CD4-positive, alpha-beta T cell treated with Interleukin-4 for 4 hours (primary cell): Measurements from ENCODE around the gene LRRC4C.

Source experiments
- DNase-seq: peaks from one replicate; pipeline ENCODE4 v3.0.0-alpha.2; 2020

LRRC4C gene

DNA sequence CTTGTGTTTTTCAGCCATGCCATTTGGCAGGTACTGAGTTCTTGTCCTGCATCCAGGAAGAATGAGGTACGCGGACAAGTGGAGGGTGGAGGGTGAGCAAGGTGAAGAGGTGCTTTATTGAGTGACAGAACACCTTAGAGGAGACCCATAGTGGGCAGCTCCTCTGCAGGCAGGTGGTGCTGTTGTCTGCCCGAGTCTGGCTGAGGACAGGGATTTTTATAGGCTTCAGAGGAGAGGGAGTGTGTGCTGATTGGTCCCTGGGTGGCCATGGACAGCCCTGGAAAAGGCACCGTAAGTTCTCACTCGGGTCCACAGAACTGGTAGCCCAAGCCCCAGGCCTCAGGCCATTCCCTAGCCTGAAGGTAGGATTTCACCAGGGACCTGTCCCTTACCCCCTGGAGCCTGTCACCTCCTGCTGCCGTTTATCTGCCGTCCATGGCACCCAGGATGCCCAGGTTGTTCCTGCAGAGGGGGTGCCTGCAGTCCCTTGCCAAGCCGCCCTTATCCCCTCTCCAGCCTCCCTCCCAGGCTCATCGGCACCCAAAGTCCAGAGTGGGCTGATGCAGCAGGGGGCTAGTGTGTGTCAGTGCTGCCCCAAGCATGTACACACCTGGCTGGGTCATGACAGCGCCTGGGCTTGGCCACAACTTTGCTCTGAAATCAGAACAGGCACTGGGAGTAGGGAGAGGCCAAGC, 213.6 kb downstream of the LRRC4C start:
- no peak for DNase-seq

DNA sequence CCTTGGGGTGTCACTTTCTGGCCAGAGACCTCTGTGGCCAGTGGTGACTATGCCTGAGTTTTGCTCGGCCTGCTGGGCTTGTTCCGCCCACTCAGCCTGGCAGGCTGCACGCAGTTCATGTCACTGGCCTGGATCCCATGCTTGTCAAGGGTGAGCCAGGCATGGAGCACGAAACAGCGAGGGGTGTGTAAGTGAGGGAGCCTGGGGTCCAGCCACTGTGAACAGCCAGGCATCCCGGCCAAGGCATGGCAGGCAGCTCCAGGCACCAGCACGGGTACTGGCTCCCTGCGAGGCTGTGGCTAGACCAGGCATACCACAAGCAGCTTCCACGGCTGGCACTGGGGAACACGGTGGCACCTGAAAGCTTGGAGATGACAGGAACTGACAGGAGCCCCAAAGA, 214.3 kb downstream of the LRRC4C start:
- no peak for DNase-seq

DNA sequence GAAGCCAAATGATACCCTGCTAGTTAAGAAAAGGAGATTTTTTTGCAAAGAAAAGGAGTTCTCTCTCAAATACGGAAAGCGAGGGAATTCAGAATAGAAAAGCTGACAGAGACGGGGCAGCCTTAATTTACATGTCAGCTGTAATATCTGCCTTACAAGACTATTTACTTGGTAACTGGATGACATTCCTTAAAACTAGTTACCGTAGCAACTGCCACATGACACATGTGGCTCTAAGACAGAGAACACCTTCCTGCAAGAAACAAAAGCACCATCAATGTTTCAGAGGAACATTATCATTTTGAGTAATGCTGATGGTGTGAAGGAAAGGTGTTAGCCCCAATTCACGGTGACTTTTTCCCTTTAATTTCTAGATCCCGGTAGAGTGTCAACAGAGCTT, 222.1 kb downstream of the LRRC4C start:
- DNase-seq: no peak

DNA sequence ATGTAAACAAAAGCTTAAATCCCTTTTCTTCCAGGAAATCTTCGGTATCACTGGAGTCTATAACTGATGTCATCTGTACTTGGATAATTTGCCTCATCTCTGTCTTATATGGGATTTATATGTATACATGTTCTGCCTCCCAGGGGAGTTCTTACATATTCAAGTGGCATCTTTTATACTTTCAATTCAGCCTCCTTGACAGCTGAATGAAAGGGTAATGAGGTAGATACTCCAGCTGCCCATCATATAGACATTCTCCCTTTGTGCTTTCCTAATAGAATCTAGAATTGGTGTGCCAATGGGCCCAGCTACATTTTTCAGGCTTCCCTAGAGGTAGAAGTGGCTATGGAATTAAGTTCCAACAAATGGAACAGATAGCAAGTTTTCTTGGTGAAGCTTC, 223.8 kb downstream of the LRRC4C start:
- DNase-seq: no peak

DNA sequence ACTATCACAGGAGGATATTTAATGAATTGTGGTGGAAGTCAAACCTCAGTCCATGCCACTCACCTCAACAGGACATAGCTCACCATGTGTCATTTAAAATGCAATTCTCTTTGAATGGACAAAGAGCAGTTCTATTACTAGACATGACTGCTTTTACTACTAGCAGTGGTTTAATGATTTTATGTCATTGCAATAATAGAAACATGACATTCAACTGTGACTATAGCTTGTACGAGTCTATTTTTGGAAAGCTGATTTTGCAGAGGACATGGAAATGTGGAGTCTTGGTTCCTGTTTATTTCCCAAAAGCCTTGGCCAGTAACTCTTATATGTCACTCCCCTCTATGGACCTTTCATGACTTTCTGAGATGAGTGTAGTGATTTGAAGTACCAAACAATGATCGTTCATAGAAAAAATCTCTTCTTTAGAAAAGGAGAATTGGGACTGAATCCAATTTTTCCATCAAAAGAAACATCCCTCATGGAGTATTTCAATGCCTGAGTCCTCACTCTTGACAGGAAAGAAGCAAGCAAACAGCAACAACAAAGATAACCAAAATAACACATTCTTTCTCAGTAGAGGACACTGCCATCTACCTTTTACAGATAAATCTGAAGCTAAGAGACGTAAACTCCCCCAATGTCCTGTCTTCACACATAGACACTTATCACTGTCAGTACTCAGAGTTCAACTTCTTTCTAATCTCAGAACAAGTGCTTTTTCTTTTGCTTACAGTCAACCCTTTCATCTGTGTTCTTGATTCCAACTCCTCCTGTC, 233.4 kb downstream of the LRRC4C start:
- DNase-seq: no peak

DNA sequence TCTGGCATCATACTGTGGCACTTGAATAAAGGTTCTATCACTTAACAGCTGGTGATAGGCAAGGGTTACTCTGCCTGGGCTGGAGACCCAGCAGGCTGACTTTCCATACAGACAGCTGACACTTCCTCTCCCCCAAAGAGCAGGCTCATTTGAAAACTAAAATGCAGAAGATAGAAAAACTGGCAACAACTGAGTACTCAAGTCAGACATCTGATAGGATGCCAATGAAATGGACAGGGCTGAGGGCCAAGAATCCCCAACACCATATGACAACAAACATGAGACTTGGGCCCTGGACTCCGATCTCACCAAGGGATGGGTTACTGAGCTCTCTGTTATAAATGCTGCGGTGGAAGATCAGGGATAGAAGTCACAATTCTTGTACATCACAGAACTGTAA, 237.2 kb downstream of the LRRC4C start:
- no peak for DNase-seq

DNA sequence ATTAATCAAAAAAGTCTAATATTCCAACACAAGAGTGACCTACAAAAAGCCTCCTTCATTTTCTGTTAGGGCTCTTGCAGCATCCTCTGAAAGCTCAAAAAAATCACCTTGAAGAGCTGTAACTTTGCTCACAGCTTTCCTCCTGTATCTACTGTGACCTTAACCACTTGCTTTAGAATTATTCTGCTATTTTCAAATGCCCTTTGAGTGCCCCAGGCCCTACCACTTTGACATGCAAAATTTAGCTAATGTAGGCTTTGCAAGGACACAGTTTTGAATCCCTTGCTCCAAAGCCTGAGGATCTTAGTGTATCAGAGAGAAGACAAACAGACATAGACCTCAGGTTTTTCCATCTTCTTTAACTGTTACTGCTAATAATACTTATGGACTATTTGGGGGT, 253.1 kb downstream of the LRRC4C start:
- no peak for DNase-seq

DNA sequence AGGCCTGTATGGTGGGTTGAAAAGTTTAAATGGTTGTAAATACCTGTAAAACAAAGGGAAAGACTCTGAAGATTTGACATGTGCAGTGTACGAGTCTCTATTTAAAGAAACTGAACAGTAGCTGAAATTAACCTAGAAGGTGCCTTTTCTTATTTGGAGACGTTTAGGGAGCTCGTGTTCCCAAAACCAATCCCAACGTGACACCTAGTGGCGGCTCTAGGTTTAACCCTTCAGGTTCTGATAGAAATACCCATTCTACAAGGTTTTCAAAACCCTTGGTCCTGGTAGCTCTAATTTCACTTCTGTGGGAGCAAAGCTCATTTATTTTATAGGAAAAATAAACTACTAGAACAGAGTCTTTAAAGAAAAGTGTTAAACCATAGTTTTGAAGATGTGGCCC, 258.3 kb downstream of the LRRC4C start:
- DNase-seq: no peak

DNA sequence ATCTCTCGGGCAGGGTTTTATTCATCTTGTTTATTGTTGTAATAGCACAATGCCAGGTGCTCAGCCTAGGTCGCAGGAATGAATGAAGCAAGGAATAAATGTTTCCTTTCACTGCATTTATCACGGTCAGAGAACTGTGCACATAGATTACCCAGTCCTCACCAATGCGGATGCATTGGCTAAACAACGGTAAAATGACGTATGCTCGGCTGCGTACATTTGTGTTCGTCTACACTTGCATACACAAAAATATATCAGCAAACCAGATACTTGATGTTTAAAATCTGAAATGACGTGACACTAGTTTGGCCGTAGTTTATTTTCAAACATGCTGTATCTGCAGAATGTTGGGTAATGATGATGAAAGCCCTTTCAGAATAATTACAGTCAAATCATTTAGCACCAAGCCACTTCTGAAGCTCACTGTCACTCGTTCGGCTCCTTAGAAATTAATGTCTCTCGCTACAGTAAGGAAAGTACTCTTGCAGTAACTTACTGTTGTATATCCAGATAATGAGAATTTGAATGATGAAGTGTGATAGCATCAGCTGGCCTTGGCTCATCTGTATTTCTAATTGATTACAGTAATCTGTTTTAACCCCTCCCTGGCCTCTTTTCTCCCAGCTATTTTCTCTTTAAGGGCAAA, 268.9 kb downstream of the LRRC4C start:
- DNase-seq: no peak

DNA sequence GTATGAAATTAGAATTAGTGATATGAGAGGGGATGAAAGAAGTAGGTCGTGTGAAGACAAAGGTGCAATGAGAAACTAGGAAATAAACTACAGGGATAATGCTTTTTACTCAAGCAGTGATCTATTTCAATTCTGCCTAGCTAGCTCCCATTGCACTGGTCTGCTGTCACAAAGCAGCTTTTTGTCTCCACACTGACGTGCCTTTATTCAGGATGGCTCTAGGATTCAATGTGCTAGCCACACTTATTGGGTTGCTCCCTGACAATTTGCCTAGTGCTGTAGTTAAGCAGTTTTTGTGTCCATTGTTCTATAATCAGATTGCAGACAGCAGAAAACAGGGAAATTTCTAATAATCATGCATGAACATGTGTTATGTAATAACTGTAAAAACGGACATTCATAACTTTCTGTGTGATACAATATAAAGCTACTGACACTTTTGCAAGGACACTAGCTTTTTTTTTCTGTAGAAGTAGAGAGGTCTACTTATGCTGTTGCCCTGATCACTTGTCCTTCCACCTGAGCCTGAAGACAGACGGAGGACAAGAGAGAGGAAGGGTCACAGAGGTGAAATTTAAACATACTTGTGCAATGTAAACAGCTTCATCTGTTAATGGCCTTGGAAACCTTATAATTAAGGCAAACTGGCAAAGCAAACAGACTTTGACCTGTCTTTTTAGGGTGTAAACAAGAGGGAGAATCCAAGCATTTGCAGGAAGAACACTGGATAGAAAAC, 269.6 kb downstream of the LRRC4C start:
- DNase-seq: no peak

DNA sequence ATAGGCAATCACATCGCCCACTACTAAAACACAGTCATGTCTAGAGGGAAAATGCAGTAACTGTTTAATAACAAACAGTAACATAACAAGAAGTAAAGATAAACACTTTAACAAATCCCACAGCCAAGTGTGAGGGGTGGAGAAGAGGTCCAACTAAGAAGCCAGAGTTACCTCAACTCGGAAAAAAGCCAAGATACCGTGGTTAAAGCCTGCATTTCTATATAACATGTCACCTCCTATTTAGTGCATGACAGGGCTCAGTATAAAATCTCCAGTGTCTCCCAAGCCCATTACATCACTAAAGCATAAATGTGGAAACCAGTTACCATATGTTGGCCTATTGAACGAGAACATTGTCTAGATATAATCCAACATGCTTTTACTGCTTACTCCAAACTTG, 281.7 kb downstream of the LRRC4C start:
- DNase-seq: no peak

DNA sequence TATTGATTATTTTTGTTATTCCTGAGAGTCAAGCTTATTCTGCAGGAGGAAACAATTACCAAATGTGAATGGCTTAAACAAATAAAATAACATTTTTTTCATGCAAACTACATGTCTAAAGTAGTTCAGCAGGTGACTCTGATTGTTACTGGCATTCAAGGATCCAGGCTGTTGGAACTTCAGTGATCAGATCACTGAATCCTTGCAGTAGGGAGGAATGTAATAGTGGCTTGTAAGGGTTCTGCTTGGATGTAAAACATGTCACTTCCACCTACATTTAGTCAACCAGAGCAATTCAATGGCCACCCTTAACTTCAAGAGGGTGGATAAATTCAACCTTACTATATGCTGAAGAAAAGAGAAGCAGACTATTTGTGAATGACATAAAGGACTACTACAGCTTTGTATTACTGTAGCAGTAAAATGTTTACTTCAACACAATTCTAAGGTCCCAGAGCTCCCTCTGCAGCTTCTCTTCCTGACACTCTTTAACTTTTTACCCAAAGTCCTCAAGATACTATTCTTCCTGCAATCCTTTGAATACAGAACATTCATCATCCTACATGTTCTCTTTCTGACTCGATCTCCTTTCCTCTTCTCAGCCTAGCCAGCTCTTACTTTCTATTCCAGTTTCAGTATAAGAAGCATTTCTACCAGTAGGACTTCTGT, 284.0 kb downstream of the LRRC4C start:
- DNase-seq: no peak

DNA sequence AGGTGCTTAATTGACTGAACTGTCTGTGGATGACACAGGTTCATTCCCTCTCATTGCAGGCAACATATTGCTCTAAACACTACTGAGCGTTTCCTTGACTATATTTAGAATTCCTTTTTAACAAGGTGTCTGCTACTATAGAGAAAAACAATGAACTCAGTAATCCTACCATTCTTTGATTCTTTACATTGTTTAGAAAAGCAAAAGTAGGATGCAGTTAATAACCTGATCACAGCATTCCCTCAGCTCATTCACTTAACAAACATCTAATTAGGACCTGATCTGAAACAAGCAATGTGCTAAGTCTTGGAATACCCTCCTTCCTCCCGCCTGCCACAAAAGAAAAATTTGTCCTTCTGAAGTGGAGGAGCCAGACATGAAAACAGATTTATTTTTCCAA, 313.1 kb downstream of the LRRC4C start:
- no peak for DNase-seq

DNA sequence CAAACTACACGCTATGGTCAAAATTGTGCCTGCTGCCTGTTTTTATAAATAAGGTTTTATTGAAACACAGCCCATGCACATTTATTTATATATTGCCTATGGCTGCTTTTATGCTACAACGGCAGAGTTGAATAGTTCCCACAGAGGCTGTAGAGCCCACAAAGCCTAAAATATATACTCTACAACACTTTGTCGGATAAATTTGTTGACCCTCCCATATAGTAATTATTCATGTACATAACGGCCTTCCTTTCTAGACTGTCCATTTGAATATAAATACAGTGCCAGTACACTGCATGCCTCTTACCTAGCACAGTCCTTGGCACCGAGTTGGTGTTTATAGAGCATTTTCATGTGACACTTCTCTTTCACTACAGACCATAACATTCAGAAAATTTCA, 314.0 kb downstream of the LRRC4C start:
- no peak for DNase-seq

DNA sequence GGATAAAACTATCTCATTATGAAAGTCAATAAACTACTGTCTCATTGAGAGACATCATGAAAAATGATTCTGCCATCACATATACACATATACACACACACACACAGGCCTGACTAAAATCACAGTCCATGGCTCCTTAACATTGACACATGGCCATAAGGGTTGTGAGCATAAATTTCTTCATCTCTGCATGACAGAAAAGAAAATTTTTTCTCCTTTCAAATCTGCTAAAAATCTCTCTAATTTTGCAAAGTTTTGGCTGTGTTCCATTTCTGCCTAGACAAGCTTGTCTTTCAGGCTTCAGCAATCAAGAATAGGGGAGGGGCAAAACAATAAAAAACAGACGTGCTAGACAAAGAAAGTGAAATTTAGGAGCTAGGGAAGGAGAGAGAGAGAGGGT, 324.5 kb downstream of the LRRC4C start:
- DNase-seq: no peak

DNA sequence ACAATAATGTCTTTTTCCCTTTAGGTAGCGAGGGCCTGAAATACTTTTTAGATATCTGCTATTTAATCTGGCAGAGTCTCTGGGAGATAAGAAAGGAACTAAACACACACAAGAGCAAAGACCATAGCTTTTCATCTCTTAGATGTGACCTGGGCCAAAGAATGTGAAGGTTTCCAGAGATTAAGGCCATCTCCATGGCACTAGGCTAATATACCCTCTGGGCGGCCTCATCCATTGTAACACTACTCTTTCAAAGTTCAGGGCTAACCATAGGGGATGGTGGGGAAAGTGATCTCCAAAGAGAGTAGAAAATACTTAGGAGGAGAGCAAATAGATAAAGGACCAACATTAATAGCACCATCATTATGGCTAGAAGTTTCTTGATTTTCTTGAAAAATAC, 326.4 kb downstream of the LRRC4C start:
- DNase-seq: no peak

DNA sequence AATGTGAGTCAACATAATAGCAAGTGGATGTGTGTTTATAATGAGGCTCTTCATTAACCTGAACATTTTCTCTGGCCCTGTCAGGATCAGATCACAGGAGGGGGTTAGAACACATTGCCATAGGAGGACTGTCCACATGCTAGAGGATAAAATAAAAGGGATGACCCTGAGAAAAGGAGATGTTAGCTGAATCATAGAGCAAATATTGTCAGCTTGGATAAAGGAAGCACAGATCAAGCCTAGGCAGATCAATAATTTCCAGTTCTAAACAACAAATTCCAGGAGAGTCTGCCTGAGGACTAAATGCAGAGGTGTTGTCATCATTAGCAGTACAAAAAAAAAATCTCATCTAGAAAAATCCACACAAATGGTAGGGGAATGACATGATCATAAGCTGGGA, 337.9 kb downstream of the LRRC4C start:
- DNase-seq: no peak

DNA sequence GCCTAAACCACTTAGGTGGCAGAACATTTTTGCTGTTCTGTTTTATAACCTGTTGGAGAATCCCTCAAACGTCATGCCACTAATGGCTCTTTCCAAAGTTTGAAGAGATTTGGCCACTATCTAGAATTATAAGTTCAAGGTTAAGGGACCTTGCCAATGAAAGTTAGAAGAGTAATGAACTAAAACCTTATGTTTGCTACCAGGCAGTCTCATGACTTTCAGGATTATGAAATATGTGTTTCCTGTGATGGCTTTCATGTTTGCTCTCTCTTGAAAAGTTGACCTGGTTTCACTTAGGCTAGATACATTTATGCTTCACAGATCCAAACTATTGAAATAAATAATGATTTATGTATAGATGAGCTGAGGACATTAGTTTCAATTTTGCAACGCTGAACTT, 340.0 kb downstream of the LRRC4C start:
- DNase-seq: no peak

DNA sequence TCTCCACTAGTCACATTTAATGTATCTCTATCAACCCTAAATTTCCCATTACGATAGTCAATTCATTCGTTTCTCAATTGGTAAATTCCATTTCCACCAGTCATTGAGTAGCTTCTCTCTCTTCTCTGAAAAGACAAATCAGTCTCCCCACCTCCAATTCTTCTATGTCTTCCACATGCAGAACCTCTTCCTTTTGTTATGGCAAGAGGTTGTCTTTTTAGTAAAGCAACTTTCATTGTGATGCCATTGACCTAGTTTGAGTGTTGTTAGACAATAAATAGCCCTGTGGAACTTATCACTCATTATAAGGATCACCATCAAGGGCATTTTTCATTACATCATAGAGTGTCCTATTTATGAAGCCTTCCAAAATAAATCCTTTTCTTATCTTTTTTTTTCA, 340.9 kb downstream of the LRRC4C start:
- no peak for DNase-seq

DNA sequence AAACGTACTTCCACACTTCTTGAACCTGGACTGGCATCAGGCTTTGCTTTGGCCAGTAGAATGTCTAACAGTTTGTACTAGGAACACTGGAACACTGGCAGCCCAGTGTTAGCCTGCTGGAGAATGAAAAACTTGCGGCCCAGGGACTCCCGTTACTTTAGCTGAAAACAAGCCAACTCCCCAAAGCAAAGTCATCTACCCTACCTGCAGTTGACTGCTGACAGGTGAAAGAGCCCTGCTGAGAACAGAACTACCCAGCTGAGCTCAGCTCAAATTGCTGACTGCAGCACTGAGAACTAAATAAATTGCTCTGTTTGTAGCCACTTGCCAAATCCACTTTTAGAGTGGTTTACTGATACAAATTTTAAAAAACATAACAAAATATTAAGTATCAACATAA, 342.5 kb downstream of the LRRC4C start:
- DNase-seq: no peak

DNA sequence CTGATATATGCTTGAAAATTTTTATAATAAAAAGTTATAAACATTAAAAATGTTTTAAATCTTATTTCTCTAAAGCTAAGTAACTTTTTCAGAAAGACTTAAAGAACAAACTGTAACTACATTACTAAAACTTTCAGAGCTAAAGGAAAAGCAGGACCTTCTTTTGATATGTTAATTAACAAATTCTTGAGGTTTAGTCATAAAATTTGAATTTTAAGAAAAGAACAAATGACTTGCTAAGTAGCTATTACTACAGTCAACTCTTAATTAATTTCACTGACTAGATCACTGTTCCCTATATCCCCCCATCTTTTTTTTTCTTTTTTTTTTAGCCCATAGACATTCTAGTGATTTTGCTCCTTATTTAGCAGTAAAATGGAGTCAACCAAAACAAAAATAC, 344.4 kb downstream of the LRRC4C start:
- no peak for DNase-seq

DNA sequence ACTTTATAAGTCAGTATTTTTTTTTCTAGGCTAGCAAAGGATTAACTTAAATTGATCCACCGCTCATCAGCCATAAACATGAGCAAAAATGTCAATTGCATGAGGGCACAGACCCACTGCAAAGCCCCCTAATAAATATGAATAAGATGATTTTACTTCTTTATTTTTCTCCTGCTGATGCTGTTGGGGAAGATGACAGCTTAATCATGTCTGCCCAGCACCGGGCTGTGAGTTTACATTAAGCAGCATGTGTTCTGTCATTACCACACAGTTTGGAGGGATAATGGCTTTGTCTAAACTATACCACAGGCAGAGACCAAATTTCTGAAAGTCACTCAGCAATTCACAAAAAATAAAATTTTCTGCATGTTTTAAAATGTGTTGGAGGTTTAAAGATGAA, 346.3 kb downstream of the LRRC4C start:
- no peak for DNase-seq

DNA sequence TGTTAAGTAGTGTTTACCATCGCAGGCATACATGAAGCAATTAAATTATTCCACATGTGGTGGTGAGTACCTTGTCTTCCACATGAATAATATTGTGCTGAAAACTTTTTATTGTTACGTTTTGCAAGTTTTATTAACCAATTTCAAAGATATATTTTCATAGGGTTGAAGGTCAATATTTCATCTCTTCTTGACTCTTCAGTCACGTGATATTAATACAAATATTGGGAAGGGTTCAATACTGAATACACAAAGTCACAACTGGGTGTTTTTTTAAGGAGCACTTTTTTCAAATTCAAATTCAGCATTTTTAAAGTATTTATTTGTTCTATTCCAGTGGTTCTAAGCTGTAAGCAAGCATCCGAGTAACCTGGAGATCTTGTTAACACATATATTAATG, 348.9 kb downstream of the LRRC4C start:
- DNase-seq: no peak
